Ectodermal cell (in vitro differentiated cells): ENCODE measurements around the gene FAT1.

ENCODE experiments used
- H3K27ac ChIP-seq: 2 replicates; pipeline ENCODE4 v1.7.0; 2013; ENCODE audit warnings: mild to moderate bottlenecking, low read depth, low read length; ENCODE audit not compliant: insufficient read depth, poor library complexity, severe bottlenecking
- H3K27me3 ChIP-seq: 2 replicates; pipeline ENCODE4 v1.7.0; 2013; ENCODE audit warnings: mild to moderate bottlenecking, low read length; ENCODE audit not compliant: insufficient read depth, control insufficient read depth, poor library complexity, severe bottlenecking
- H3K36me3 ChIP-seq: one replicate; pipeline ENCODE4 v1.7.0; 2013; ENCODE audit warnings: low read length; ENCODE audit not compliant: control insufficient read depth, insufficient read depth
- H3K4me1 ChIP-seq: one replicate; pipeline ENCODE4 v1.7.0; 2013; ENCODE audit warnings: low read length; ENCODE audit not compliant: control insufficient read depth, insufficient read depth
- H3K4me3 ChIP-seq: 2 replicates; pipeline ENCODE4 v1.7.0; 2013; ENCODE audit warnings: low read depth, low read length, control low read depth; ENCODE audit not compliant: insufficient read depth
- H3K9me3 ChIP-seq: 2 replicates; pipeline ENCODE4 v1.7.0; 2013; ENCODE audit warnings: mild to moderate bottlenecking, low read length, moderate library complexity; ENCODE audit not compliant: control insufficient read depth
- WGBS, 2 experiments: methylation state at CpG; one replicate each; pipeline ENCODE4 v1.1.7; 2013; ENCODE audit warnings: missing lambda C conversion rate in 2 of 2; 5-methylcytosine and 5-hydroxymethylcytosine counted together

Gene FAT1

GRCh38 chr4:186725469-186726425 is 2.1 kb upstream of the FAT1 start:
- H3K36me3 ChIP-seq: no peaks in the 10 kb centered on the region
- H3K27ac ChIP-seq: peak overlapping the region; percentile 84
- 0% methylated on average over 52 to 53 of the region's 54 CpGs for WGBS, 2 experiments
- no peaks in the 10 kb centered on the region for H3K27me3 ChIP-seq
- peaks cover 12% of the 10 kb centered on the region for H3K4me1 ChIP-seq
- peak overlapping the region; percentile 92 for H3K4me3 ChIP-seq
- H3K9me3 ChIP-seq: no peaks in the 10 kb centered on the region

GRCh38 chr4:186724864-186725468 is 1.3 kb upstream of the FAT1 start:
- no peaks in the 10 kb centered on the region for H3K27me3 ChIP-seq
- H3K4me3 ChIP-seq: peak overlapping the region; percentile 92
- peak overlapping the region; percentile 84 for H3K27ac ChIP-seq
- H3K9me3 ChIP-seq: no peaks in the 10 kb centered on the region
- H3K36me3 ChIP-seq: no peaks in the 10 kb centered on the region
- 0 to 1% methylated on average over 14 to 19 of the region's 19 CpGs for WGBS, 2 experiments
- H3K4me1 ChIP-seq: peaks cover 12% of the 10 kb centered on the region

- WGBS, 2 experiments: 0% methylated on average over 62 of the region's 62 CpGs
- Histone ChIP-seq H3K27me3 (no peaks in the 10 kb centered on the region), H3K4me3 (peak overlapping the region; percentile 92), H3K36me3 (no peaks in the 10 kb centered on the region), H3K4me1 (peaks cover 12% of the 10 kb centered on the region), H3K9me3 (peaks cover 3% of the 10 kb centered on the region), H3K27ac (peak overlapping the region; percentile 84)
Observed at GRCh38 chr4:186724058-186724863, 605 bp upstream of the FAT1 start.

GRCh38 chr4:186722796-186723291 is 812 bp downstream of the FAT1 start:
- Histone ChIP-seq H3K36me3 (no peaks in the 10 kb centered on the region), H3K4me1 (peaks cover under 1% of the 10 kb centered on the region), H3K27me3 (no peaks in the 10 kb centered on the region), H3K4me3 (peak overlapping the region; percentile 92), H3K27ac (peak overlapping the region; percentile 84), H3K9me3 (peaks cover 3% of the 10 kb centered on the region)
- WGBS, 2 experiments: 0% methylated on average over 16 of the region's 16 CpGs

GRCh38 chr4:186719925-186720694 is 3.5 kb downstream of the FAT1 start:
- no peak overlapping the region for H3K4me3 ChIP-seq
- WGBS, 2 experiments: 79 to 83% methylated on average over 4 of the region's 4 CpGs
- no peaks in the 10 kb centered on the region for H3K27me3 ChIP-seq
- H3K36me3 ChIP-seq: peaks cover 4% of the 10 kb centered on the region
- no peak overlapping the region for H3K27ac ChIP-seq
- H3K4me1 ChIP-seq: no peaks in the 10 kb centered on the region
- peaks cover 3% of the 10 kb centered on the region for H3K9me3 ChIP-seq

GRCh38 chr4:186717556-186717955 is 6.1 kb downstream of the FAT1 start:
- 95 to 97% methylated on average over 4 of the region's 4 CpGs for WGBS, 2 experiments
- Histone ChIP-seq H3K36me3 (peaks cover 13% of the 10 kb centered on the region), H3K27ac (no peak overlapping the region)

GRCh38 chr4:186715077-186715476 is 8.6 kb downstream of the FAT1 start:
- Histone ChIP-seq H3K9me3 (peaks cover 3% of the 10 kb centered on the region), H3K36me3 (peaks cover 18% of the 10 kb centered on the region), H3K4me3 (no peak overlapping the region), H3K4me1 (peaks cover 7% of the 10 kb centered on the region), H3K27me3 (no peaks in the 10 kb centered on the region), H3K27ac (no peak overlapping the region)
- WGBS, 2 experiments: 96% methylated on average over 5 of the region's 5 CpGs

More at GRCh38 chr4:186717556-186717955, 6.1 kb downstream of the FAT1 start:
- Histone ChIP-seq H3K4me3 (no peak overlapping the region), H3K4me1 (no peaks in the 10 kb centered on the region), H3K9me3 (peaks cover 3% of the 10 kb centered on the region), H3K27me3 (no peaks in the 10 kb centered on the region)

GRCh38 chr4:186714006-186714675 is 9.5 kb downstream of the FAT1 start:
- Histone ChIP-seq H3K4me3 (no peak overlapping the region), H3K27me3 (no peaks in the 10 kb centered on the region), H3K9me3 (no peaks in the 10 kb centered on the region), H3K36me3 (peaks cover 20% of the 10 kb centered on the region), H3K27ac (no peak overlapping the region), H3K4me1 (peaks cover 7% of the 10 kb centered on the region)
- WGBS, 2 experiments: 91 to 92% methylated on average over 16 of the region's 16 CpGs

GRCh38 chr4:186712690-186713089 is 11.0 kb downstream of the FAT1 start:
- Histone ChIP-seq H3K4me1 (peaks cover 7% of the 10 kb centered on the region), H3K4me3 (no peak overlapping the region), H3K27ac (no peak overlapping the region), H3K9me3 (no peaks in the 10 kb centered on the region), H3K36me3 (peaks cover 34% of the 10 kb centered on the region), H3K27me3 (no peaks in the 10 kb centered on the region)
- WGBS, 2 experiments: 67 to 77% methylated on average over 7 of the region's 7 CpGs
